ENCODE data around the gene HES3. TPM values are rescaled to one million over a fixed set of nuclear protein-coding genes. Genes with fewer than 3 reads are reported as not detected.

HES3 gene
- polyA plus RNA-seq, 1 of the 3 experiments (the other 2 are of a cell fraction): not detected

- no peak for DNase-seq
- Histone ChIP-seq H3K9me3 (no peaks in the 10 kb centered on the region), H3K9me2 (no peaks in the 10 kb centered on the region), H3K4me1 (ENCODE audit: control insufficient read depth in 1 of 2, insufficient read depth in 2 of 2, low read depth in 1 of 2, low read length in 1 of 2) (peaks cover 0 to 9% of the 10 kb centered on the region in 2 experiments; a peak in 1 of 4 replicates), H2AFZ (ENCODE audit: low read depth) (no peak overlapping the region), H3K79me2 (ENCODE audit: insufficient read depth) (no peaks in the 10 kb centered on the region), H3K9ac (no peak overlapping the region), H3K27me3 (ENCODE audit: insufficient read depth) (no peaks in the 10 kb centered on the region), H3K4me3 (ENCODE audit: low read depth in 2 of 2, low read length in 1 of 2) (no peak overlapping the region), H3K4me2 (no peak overlapping the region), H3K36me3 (replicated peaks in 1 of 2; ENCODE audit: control insufficient read depth in 1 of 2, insufficient read depth in 2 of 2, low read length in 1 of 2) (no peaks in the 10 kb centered on the region), H3F3A (replicated peaks; ENCODE audit: insufficient read depth) (no peaks in the 10 kb centered on the region), H3K27ac (ENCODE audit: low read depth in 2 of 2, low read length in 1 of 2) (no peak overlapping the region), H4K20me1 (ENCODE audit: insufficient read depth) (no peaks in the 10 kb centered on the region)
- POLR2A ChIA-PET: no interaction called here
- TF ChIP-seq TEAD4 (IDR thresholded peaks at IDR 0.05; ENCODE audit: borderline replicate concordance, insufficient read depth) (no peak), GABPA (IDR thresholded peaks at IDR 0.05; ENCODE audit: low read depth) (no peak), RFX5 (IDR thresholded peaks at IDR 0.05; ENCODE audit: low read length) (no peak), CHD2 (IDR thresholded peaks at IDR 0.05; ENCODE audit: low read length, partially characterized antibody) (no peak), NRF1 (IDR thresholded peaks at IDR 0.05; ENCODE audit: low read depth, low read length) (no peak), SIN3A (IDR thresholded peaks at IDR 0.05; ENCODE audit: borderline replicate concordance, low read depth, low read length) (no peak), IRF3 (IDR thresholded peaks at IDR 0.05; ENCODE audit: low read depth, low read length) (no peak), MAX (IDR thresholded peaks at IDR 0.05; ENCODE audit: low read depth) (no peak), RXRA (IDR thresholded peaks at IDR 0.05; ENCODE audit: borderline replicate concordance, low read depth) (no peak), CTCF (IDR thresholded peaks at IDR 0.05) (no peak), MEF2A (IDR thresholded peaks at IDR 0.05; ENCODE audit: borderline replicate concordance, low read depth) (no peak), GATA2 (CRISPR knock-in tag; IDR thresholded peaks at IDR 0.05) (no peak), RCOR1 (IDR thresholded peaks at IDR 0.05; ENCODE audit: low read length) (no peak), NFIC (IDR thresholded peaks at IDR 0.05; ENCODE audit: borderline replicate concordance) (no peak), JUND (IDR thresholded peaks at IDR 0.05) (no peak), ELF1 (IDR thresholded peaks at IDR 0.05) (no peak)
- CTCF ChIA-PET: interaction anchor here (0.7 to 5.8 kb wide), 5 partner anchors 10 to 217 kb away, joined by 3 to 68 read pairs (median 4); no protein-coding TSS in a partner anchor
- 92% methylated on average over 11 of the region's 13 CpGs for WGBS (ENCODE audit: low lambda C conversion rate)
Observed at GRCh38 chr1:6256645-6257044, 12.7 kb downstream of the HES3 start.

- no peaks in the 10 kb centered on the region for H4K20me1 ChIP-seq (ENCODE audit: insufficient read depth)
- H3K9ac ChIP-seq: no peak overlapping the region
- no peaks in the 10 kb centered on the region for H3K9me2 ChIP-seq
- no peak overlapping the region for H3K4me3 ChIP-seq (ENCODE audit: low read depth in 2 of 2, low read length in 1 of 2)
- ChIA-PET CTCF (interaction anchor here (0.8 to 5.8 kb wide), 5 partner anchors 11 to 179 kb away, joined by 3 to 68 read pairs (median 4); no protein-coding TSS in a partner anchor), POLR2A (no interaction called here)
- WGBS (ENCODE audit: low lambda C conversion rate): 93% methylated on average over 4 of the region's 8 CpGs
- H3K36me3 ChIP-seq (replicated peaks in 1 of 2; ENCODE audit: control insufficient read depth in 1 of 2, insufficient read depth in 2 of 2, low read length in 1 of 2): no peaks in the 10 kb centered on the region
- no peak overlapping the region for H3K27ac ChIP-seq (ENCODE audit: low read depth in 2 of 2, low read length in 1 of 2)
- no peaks in the 10 kb centered on the region for H3F3A ChIP-seq (replicated peaks; ENCODE audit: insufficient read depth)
- H3K79me2 ChIP-seq (ENCODE audit: insufficient read depth): no peaks in the 10 kb centered on the region
- no peaks in the 10 kb centered on the region for H3K9me3 ChIP-seq
- peaks cover 0 to 18% of the 10 kb centered on the region in 2 experiments; a peak in 1 of 4 replicates for H3K4me1 ChIP-seq (ENCODE audit: control insufficient read depth in 1 of 2, insufficient read depth in 2 of 2, low read depth in 1 of 2, low read length in 1 of 2)
- no peak overlapping the region for H2AFZ ChIP-seq (ENCODE audit: low read depth)
- no peaks in the 10 kb centered on the region for H3K27me3 ChIP-seq (ENCODE audit: insufficient read depth)
- no peak overlapping the region for H3K4me2 ChIP-seq
- no peak for DNase-seq
- TF ChIP-seq USF2 (IDR thresholded peaks at IDR 0.05; ENCODE audit: borderline replicate concordance, low read depth, low read length): no peak
- TF ChIP-seq YY1 (IDR thresholded peaks at IDR 0.05; ENCODE audit: low read depth): no peak
- TF ChIP-seq NFIC (IDR thresholded peaks at IDR 0.05; ENCODE audit: borderline replicate concordance): no peak
- TF ChIP-seq FOXM1 (IDR thresholded peaks at IDR 0.05; ENCODE audit: low read depth): no peak
- no peak for TF ChIP-seq GABPA (IDR thresholded peaks at IDR 0.05; ENCODE audit: low read depth)
- no peak for TF ChIP-seq JUND (IDR thresholded peaks at IDR 0.05)
- TF ChIP-seq USF1 (IDR thresholded peaks at IDR 0.05; ENCODE audit: borderline replicate concordance, low read depth): no peak
- no peak for TF ChIP-seq SIN3A (IDR thresholded peaks at IDR 0.05; ENCODE audit: borderline replicate concordance, low read depth, low read length)
- no peak for TF ChIP-seq RFX5 (IDR thresholded peaks at IDR 0.05; ENCODE audit: low read length)
- TF ChIP-seq ZBTB33 (IDR thresholded peaks at IDR 0.05; ENCODE audit: borderline replicate concordance, low read depth): no peak
- no peak for TF ChIP-seq RXRA (IDR thresholded peaks at IDR 0.05; ENCODE audit: borderline replicate concordance, low read depth)
Observed at GRCh38 chr1:6257541-6258069, 13.6 kb downstream of the HES3 start.
